Cardiac fibroblast (primary cell): ENCODE data around the gene GNA12.

Experiments used
- DNase-seq, 2 donors: peaks; one replicate each; pipeline versions ENCODE4 v3.0.0 to v3.0.0-alpha.2; 2010; ENCODE audit warnings: low read depth in 2 of 2
- H3K4me3 ChIP-seq, 2 donors: replicated peaks in 1 of 2; 1 replicate in 1 of 2; 2 replicates in 1 of 2; pipeline ENCODE4 v1.5.1; 2011; ENCODE audit warnings: low read depth in 2 of 2, low read length in 2 of 2, mild to moderate bottlenecking in 2 of 2, moderate library complexity in 1 of 2
- TF ChIP-seq, protein P1 (sequence below): IDR thresholded peaks from one replicate; pipeline ENCODE4 v1.5.1; 2011; ENCODE audit warnings: low read depth, mild to moderate bottlenecking, low read length, inconsistent platforms

The GNA12 gene

DNA sequence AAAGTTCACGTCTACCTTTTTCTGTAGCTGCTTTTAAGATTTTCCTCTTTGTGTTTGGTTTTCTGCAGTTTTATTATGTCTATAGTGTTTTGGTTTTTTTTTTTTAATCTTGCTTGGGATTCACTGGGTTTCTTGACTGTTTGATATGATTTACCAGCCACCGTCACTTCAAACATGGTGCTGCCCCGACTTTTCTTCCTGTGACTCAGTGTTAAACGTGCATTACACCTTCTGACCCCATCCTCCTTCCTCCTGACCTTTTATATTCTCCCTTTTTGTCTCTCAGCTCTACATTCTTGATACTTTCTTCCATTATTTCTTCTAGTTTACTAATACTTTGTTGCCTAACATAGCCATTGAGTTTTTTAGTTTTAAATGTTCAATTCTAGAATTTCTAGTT is 61.5 kb downstream of the GNA12 start:
- TF ChIP-seq, protein P1, sequence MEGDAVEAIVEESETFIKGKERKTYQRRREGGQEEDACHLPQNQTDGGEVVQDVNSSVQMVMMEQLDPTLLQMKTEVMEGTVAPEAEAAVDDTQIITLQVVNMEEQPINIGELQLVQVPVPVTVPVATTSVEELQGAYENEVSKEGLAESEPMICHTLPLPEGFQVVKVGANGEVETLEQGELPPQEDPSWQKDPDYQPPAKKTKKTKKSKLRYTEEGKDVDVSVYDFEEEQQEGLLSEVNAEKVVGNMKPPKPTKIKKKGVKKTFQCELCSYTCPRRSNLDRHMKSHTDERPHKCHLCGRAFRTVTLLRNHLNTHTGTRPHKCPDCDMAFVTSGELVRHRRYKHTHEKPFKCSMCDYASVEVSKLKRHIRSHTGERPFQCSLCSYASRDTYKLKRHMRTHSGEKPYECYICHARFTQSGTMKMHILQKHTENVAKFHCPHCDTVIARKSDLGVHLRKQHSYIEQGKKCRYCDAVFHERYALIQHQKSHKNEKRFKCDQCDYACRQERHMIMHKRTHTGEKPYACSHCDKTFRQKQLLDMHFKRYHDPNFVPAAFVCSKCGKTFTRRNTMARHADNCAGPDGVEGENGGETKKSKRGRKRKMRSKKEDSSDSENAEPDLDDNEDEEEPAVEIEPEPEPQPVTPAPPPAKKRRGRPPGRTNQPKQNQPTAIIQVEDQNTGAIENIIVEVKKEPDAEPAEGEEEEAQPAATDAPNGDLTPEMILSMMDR: no peak
- no peak overlapping the region for H3K4me3 ChIP-seq
- DNase-seq: no peak

DNA sequence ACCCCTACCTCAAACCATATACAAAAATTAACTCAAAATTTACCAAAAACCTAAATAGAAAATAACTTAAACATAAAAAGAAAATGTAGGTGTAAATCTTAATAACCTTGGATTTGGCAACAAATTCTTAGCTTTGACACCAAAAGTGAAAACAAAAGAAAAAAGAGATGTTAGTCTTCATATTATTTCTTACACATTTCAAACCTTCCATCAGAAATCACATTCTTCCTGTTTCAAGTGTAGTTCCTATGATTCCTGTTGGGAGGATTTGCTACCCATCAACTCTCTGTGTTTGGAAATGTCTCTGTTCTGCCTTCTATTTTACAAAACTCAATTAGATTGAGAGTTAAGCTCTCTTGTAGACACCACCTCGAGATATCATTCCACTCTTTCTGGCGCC is 62.0 kb downstream of the GNA12 start:
- DNase-seq: no peak
- no peak overlapping the region for H3K4me3 ChIP-seq
- TF ChIP-seq, protein P1: no peak

GRCh38 chr7:2781636-2782035 is 62.5 kb downstream of the GNA12 start:
- TF ChIP-seq, protein P1: no peak
- no peak overlapping the region for H3K4me3 ChIP-seq
- peak; percentile 67 to 78 for DNase-seq

DNA sequence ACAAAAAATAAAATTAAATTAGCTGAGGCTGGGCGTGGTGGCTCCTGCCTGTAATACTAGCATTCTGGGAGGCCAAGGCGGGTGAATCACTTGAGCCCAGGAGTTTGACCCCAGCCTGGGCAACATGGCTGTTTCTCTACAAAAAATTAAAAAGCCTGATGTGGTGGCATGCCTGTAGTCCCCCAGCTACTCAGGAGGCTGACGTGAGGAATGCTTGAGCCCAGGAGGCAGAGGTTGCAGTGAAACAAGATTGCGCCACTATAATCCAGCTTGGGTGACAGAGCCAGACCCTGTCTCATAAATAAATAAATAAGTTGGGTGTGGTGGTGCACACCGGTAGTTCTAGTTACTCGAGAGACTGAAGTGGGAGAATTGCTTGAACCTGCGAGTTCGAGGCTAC is 65.1 kb downstream of the GNA12 start:
- TF ChIP-seq, protein P1: no peak
- DNase-seq: peak in 1 of 2 donors; percentile 45

DNA sequence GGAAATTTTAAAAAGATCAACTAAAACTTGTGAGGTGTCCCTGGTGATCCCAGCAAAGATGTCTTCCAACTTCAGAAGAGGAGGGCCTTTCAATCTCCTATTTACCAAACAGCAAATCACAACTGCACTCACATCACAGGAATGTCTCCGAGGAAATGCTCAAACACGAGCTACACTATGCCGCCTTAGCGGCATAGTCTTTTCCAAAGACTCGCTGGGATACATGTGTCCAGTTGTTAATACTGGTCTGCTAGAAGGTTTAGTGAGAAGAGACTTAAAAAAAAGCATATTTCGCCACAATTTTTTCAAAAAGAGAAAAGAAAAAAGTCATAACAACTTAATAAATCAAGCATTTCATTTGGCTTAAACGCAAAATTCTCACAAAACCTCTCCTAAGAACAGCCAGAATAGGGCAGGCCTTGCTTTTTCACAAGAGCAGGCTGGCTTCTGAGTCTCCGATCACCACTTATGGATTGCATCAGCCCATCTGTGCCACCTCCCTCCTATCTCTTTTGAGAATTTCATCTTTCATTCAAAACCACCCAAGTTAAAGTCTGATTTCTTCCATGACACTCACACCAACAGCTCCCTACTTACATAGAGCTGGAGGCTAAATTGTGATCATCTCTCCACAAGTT is 66.1 kb downstream of the GNA12 start:
- no peak overlapping the region for H3K4me3 ChIP-seq
- no peak for DNase-seq
- TF ChIP-seq, protein P1: no peak

More for the DNA sequence above, 65.1 kb downstream of the GNA12 start:
- no peak overlapping the region for H3K4me3 ChIP-seq

- no peak for DNase-seq
- TF ChIP-seq, protein P1: no peak
These were observed 67.7 kb downstream of the GNA12 start for GRCh38 chr7:2776401-2776800.

GRCh38 chr7:2775785-2776184 is 68.3 kb downstream of the GNA12 start:
- TF ChIP-seq, protein P1: no peak
- H3K4me3 ChIP-seq: no peak overlapping the region
- DNase-seq: no peak

More at GRCh38 chr7:2776401-2776800, 67.7 kb downstream of the GNA12 start:
- no peak overlapping the region for H3K4me3 ChIP-seq
